Measurements from ENCODE around the gene VASH1.
A peak's percentile ranks its signal among the peaks of the same experiment; 100 is the strongest.

VASH1 gene

GRCh38 chr14:76752744-76753143 is 8.5 kb upstream of the VASH1 start:
- DNase-seq, result no peak

- no peak for DNase-seq
Observed at GRCh38 chr14:76753541-76754198, 7.6 kb upstream of the VASH1 start.

GRCh38 chr14:76754586-76754985 is 6.7 kb upstream of the VASH1 start:
- DNase-seq, result no peak

- DNase-seq, result no peak
Observed at GRCh38 chr14:76755610-76756370, 5.5 kb upstream of the VASH1 start.

- no peak for DNase-seq
Observed at GRCh38 chr14:76756371-76756750, 4.9 kb upstream of the VASH1 start.

- DNase-seq, result no peak
Observed at GRCh38 chr14:76759589-76759988, 1.7 kb upstream of the VASH1 start.

- no peak for DNase-seq
Observed at GRCh38 chr14:76760331-76761135, 735 bp upstream of the VASH1 start.

- DNase-seq, result no peak
Observed at GRCh38 chr14:76761960-76762410, 717 bp downstream of the VASH1 start.

GRCh38 chr14:76762411-76763095 is 1.3 kb downstream of the VASH1 start:
- DNase-seq, result no peak

GRCh38 chr14:76763096-76764041 is 2.1 kb downstream of the VASH1 start:
- DNase-seq, result no peak

GRCh38 chr14:76765461-76765931 is 4.2 kb downstream of the VASH1 start:
- no peak for DNase-seq

GRCh38 chr14:76767681-76768656 is 6.7 kb downstream of the VASH1 start:
- peak; percentile 88 for DNase-seq

- no peak for DNase-seq
Observed at GRCh38 chr14:76768671-76769500, 7.6 kb downstream of the VASH1 start.

- DNase-seq, result no peak
Observed at GRCh38 chr14:76769636-76770292, 8.5 kb downstream of the VASH1 start.

GRCh38 chr14:76770521-76771436 is 9.5 kb downstream of the VASH1 start:
- DNase-seq, result no peak

- DNase-seq, result no peak
Observed at GRCh38 chr14:76771437-76771980, 10.2 kb downstream of the VASH1 start.
